NCI-H1105 (cell line): ENCODE measurements around the gene LRRC37A3.
"Not testable (repeated sequence)": the region's sequence is repeated elsewhere in the genome, so short reads cannot be mapped to it uniquely, and the experiment has no call there.

Experiments
- DNase-seq: peaks from one replicate; lab custom pipeline; 2025; lab: John Stamatoyannopoulos, UW

LRRC37A3 gene

GRCh38 chr17:64830631-64831040, 88.6 kb downstream of the LRRC37A3 start:
- not testable (repeated sequence) for DNase-seq

- DNase-seq = not testable (repeated sequence)
These were observed 89.3 kb downstream of the LRRC37A3 start for GRCh38 chr17:64829824-64830630.

GRCh38 chr17:64829068-64829467, 90.2 kb downstream of the LRRC37A3 start:
- DNase-seq = not testable (repeated sequence)

- DNase-seq = not testable (repeated sequence)
These were observed 100.4 kb downstream of the LRRC37A3 start for GRCh38 chr17:64818904-64819303.

GRCh38 chr17:64815833-64816198, 103.5 kb downstream of the LRRC37A3 start:
- DNase-seq = not testable (repeated sequence)

- not testable (repeated sequence) for DNase-seq
These were observed 104.1 kb downstream of the LRRC37A3 start for GRCh38 chr17:64814993-64815832.

GRCh38 chr17:64808178-64808977, 110.9 kb downstream of the LRRC37A3 start:
- DNase-seq = not testable (repeated sequence)
